IMR-90 (cell line): ENCODE results near the gene EID2B. TPM values are rescaled to one million over a fixed set of nuclear protein-coding genes. Genes with fewer than 3 reads are reported as not detected.

ENCODE experiments used
- ATAC-seq: fragments of 200-7000 bp; cut with Tn5 transposase; 2 replicates; pipeline ENCODE4 v1.9.1; 2020; ENCODE audit warnings: low read depth, mild to moderate bottlenecking, moderate library complexity
- BruUV-seq: library from RNA; stranded (reverse); fragments of 400-500 nt; replicated peaks from 2 replicates; lab custom pipeline; 2021; lab: Mats Ljungman, UMichigan
- CTCF ChIA-PET: fragments of 300-600 bp; formaldehyde crosslinking; extraction: SDS; loops from one replicate; lab custom pipeline; 2021; ENCODE audit warnings: antibody characterized with exemption; lab: Yijun Ruan, JAX
- POLR2A ChIA-PET: fragments of 300-600 bp; sonication (Branson Sonifier 250); formaldehyde crosslinking; loops from one replicate; lab custom pipeline; 2022; ENCODE audit warnings: antibody characterized with exemption; ENCODE audit not compliant: unreplicated experiment; lab: Charles Lee
- DNase-seq: peaks from one replicate; pipeline ENCODE4 v3.0.0; 2013
- H2AFZ ChIP-seq: replicated peaks from 2 replicates; pipeline ENCODE3; 2013; ENCODE audit warnings: low read length, mild to moderate bottlenecking; ENCODE audit not compliant: poor library complexity
- H2AK5ac ChIP-seq: 2 replicates; pipeline ENCODE4 v1.6.1; 2013; ENCODE audit warnings: low read depth, low read length, inconsistent platforms
- H2AK9ac ChIP-seq: replicated peaks from 2 replicates; pipeline ENCODE3; 2013; ENCODE audit warnings: mild to moderate bottlenecking, low read depth, low read length, moderate library complexity; ENCODE audit not compliant: poor library complexity
- H2BK120ac ChIP-seq: 2 replicates; pipeline ENCODE4 v1.6.1; 2013; ENCODE audit warnings: low read depth, low read length, inconsistent platforms
- H2BK15ac ChIP-seq: 3 replicates; pipeline ENCODE4 v1.6.1; 2013; ENCODE audit warnings: low read depth, low read length, inconsistent platforms
- H2BK20ac ChIP-seq: 2 replicates; pipeline ENCODE4 v1.6.1; 2013; ENCODE audit warnings: low read depth, mild to moderate bottlenecking, inconsistent platforms, low read length, moderate library complexity
- H2BK5ac ChIP-seq: 2 replicates; pipeline ENCODE4 v1.6.1; 2013; ENCODE audit warnings: mild to moderate bottlenecking, low read depth, low read length, inconsistent platforms; ENCODE audit not compliant: poor library complexity, severe bottlenecking
- H3K14ac ChIP-seq: replicated peaks from 2 replicates; pipeline ENCODE4 v1.6.1; 2013; ENCODE audit warnings: low read depth, low read length, inconsistent platforms
- H3K18ac ChIP-seq: 2 replicates; pipeline ENCODE4 v1.6.1; 2013; ENCODE audit warnings: low read depth, low read length, control low read depth
- H3K23ac ChIP-seq: 2 replicates; pipeline ENCODE4 v1.6.1; 2013; ENCODE audit warnings: low read depth, low read length, inconsistent platforms
- H3K27ac ChIP-seq: 2 replicates; pipeline ENCODE4 v1.5.1; 2013; ENCODE audit warnings: mild to moderate bottlenecking, control low read depth, low read length; ENCODE audit not compliant: insufficient read depth
- H3K27me3 ChIP-seq: 2 replicates; pipeline ENCODE4 v1.6.1; 2013; ENCODE audit warnings: low read length; ENCODE audit not compliant: control insufficient read depth, insufficient read depth
- H3K36me3 ChIP-seq: 2 replicates; pipeline ENCODE4 v1.6.1; 2013; ENCODE audit warnings: low read length, mixed read lengths; ENCODE audit not compliant: control insufficient read depth, insufficient read depth
- H3K4ac ChIP-seq: 2 replicates; pipeline ENCODE4 v1.6.1; 2013; ENCODE audit warnings: low read depth, low read length, inconsistent platforms
- H3K4me1 ChIP-seq: 2 replicates; pipeline ENCODE4 v1.6.1; 2013; ENCODE audit warnings: low read length, mixed read lengths; ENCODE audit not compliant: control insufficient read depth, insufficient read depth
- H3K4me2 ChIP-seq: 2 replicates; pipeline ENCODE4 v1.6.1; 2013; ENCODE audit warnings: low read depth, mild to moderate bottlenecking, control low read depth, low read length, moderate library complexity
- H3K4me3 ChIP-seq: 2 replicates; pipeline ENCODE4 v1.5.1; 2013; ENCODE audit warnings: low read depth, mild to moderate bottlenecking, control low read depth, low read length, moderate library complexity; ENCODE audit not compliant: insufficient read depth
- H3K56ac ChIP-seq: 2 replicates; pipeline ENCODE4 v1.6.1; 2013; ENCODE audit warnings: low read length, inconsistent platforms; ENCODE audit not compliant: insufficient read depth; ENCODE audit errors: extremely low read depth
- H3K79me1 ChIP-seq, 2 experiments: 2 replicates each; pipeline ENCODE4 v1.6.1; 2013; ENCODE audit warnings: low read length in 2 of 2, inconsistent platforms in 1 of 2, low read depth in 1 of 2
- H3K9ac ChIP-seq: 2 replicates; pipeline ENCODE4 v1.6.1; 2013; ENCODE audit warnings: low read depth, low read length, control low read depth
- H3K9me1 ChIP-seq: 2 replicates; pipeline ENCODE4 v1.6.1; 2013; ENCODE audit warnings: low read length, inconsistent platforms; ENCODE audit not compliant: insufficient read depth
- H3K9me3 ChIP-seq: 2 replicates; pipeline ENCODE4 v1.6.1; 2013; ENCODE audit warnings: low read length; ENCODE audit not compliant: control insufficient read depth, insufficient read depth
- H4K20me1 ChIP-seq: 2 replicates; pipeline ENCODE4 v1.6.1; 2013; ENCODE audit warnings: low read length, inconsistent platforms; ENCODE audit not compliant: insufficient read depth
- H4K5ac ChIP-seq: 2 replicates; pipeline ENCODE4 v1.6.1; 2013; ENCODE audit warnings: mild to moderate bottlenecking, low read depth, low read length, control low read depth
- H4K8ac ChIP-seq, 2 experiments: 2 replicates each; pipeline ENCODE4 v1.6.1; 2013; ENCODE audit warnings: low read depth in 2 of 2, low read length in 2 of 2, control low read depth in 1 of 2, inconsistent platforms in 1 of 2
- H4K91ac ChIP-seq: 2 replicates; pipeline ENCODE4 v1.6.1; 2013; ENCODE audit warnings: low read depth, low read length, inconsistent platforms; ENCODE audit not compliant: insufficient read depth
- BHLHE40 ChIP-seq: fragments of 150-350 bp; IDR thresholded peaks from 2 replicates; pipeline ENCODE4 v1.6.1; 2016; ENCODE audit warnings: mild to moderate bottlenecking, low read depth, low read length
- CEBPB ChIP-seq: IDR thresholded peaks from 2 replicates; pipeline ENCODE4 v1.6.1; 2012; ENCODE audit warnings: low read depth, low read length, improper control_type of control experiment
- CHD1 ChIP-seq: IDR thresholded peaks from 2 replicates; pipeline ENCODE4 v1.6.1; 2012; ENCODE audit warnings: low read depth, low read length, improper control_type of control experiment
- CTCF ChIP-seq: conservative IDR thresholded peaks from 2 replicates; pipeline ENCODE4 v1.5.1; 2012; ENCODE audit warnings: mild to moderate bottlenecking, low read depth, low read length, improper control_type of control experiment
- ELK1 ChIP-seq: fragments of 150-350 bp; IDR thresholded peaks from 2 replicates; pipeline ENCODE4 v1.6.1; 2016; ENCODE audit warnings: low read depth, mild to moderate bottlenecking, low read length, moderate library complexity, borderline replicate concordance
- FOS ChIP-seq: fragments of 150-350 bp; IDR thresholded peaks from 2 replicates; pipeline ENCODE4 v1.6.1; 2016; ENCODE audit warnings: low read depth, low read length
- MAZ ChIP-seq: IDR thresholded peaks from 2 replicates; pipeline ENCODE4 v1.6.1; 2012; ENCODE audit warnings: low read depth, mild to moderate bottlenecking, low read length, improper control_type of control experiment, moderate library complexity, borderline replicate concordance
- MXI1 ChIP-seq: IDR thresholded peaks from 2 replicates; pipeline ENCODE4 v1.6.1; 2012; ENCODE audit warnings: low read depth, mild to moderate bottlenecking, low read length, moderate library complexity, borderline replicate concordance
- NFE2L2 ChIP-seq: fragments of 150-350 bp; IDR thresholded peaks from 2 replicates; pipeline ENCODE4 v1.6.1; 2016; ENCODE audit warnings: low read depth, mild to moderate bottlenecking, low read length
- POLR2A ChIP-seq: IDR thresholded peaks from 2 replicates; pipeline ENCODE4 v1.6.1; 2012; ENCODE audit warnings: mild to moderate bottlenecking, low read depth, low read length
- RAD21 ChIP-seq: IDR thresholded peaks from 2 replicates; pipeline ENCODE4 v1.6.1; 2012; ENCODE audit warnings: low read length, improper control_type of control experiment
- RCOR1 ChIP-seq: IDR thresholded peaks from 2 replicates; pipeline ENCODE4 v1.6.1; 2012; ENCODE audit warnings: mild to moderate bottlenecking, low read length, improper control_type of control experiment; ENCODE audit not compliant: insufficient replicate concordance
- RFX5 ChIP-seq: IDR thresholded peaks from 2 replicates; pipeline ENCODE4 v1.8.0; 2012; ENCODE audit warnings: low read depth, mild to moderate bottlenecking, low read length, moderate library complexity
- SMC3 ChIP-seq: fragments of 150-350 bp; IDR thresholded peaks from 2 replicates; pipeline ENCODE4 v1.6.1; 2016; ENCODE audit warnings: low read depth, mild to moderate bottlenecking, antibody characterized with exemption, low read length, moderate library complexity
- USF2 ChIP-seq: fragments of 150-350 bp; IDR thresholded peaks from 2 replicates; pipeline ENCODE4 v1.6.1; 2017; ENCODE audit warnings: mild to moderate bottlenecking, antibody characterized with exemption, low read length, low read depth
- WGBS, 2 experiments: methylation state at CpG; one replicate each; pipeline versions ENCODE4 v1.1.5 to v1.1.7; 2013; ENCODE audit warnings: missing lambda C conversion rate in 2 of 2; ENCODE audit not compliant: insufficient read length in 1 of 2; ENCODE audit errors: extremely low coverage in 2 of 2; 5-methylcytosine and 5-hydroxymethylcytosine counted together
- dilution Hi-C: fragments of 300-500 bp; cut with HindIII; formaldehyde crosslinking; loops from one replicate; pipeline ENCODE4 v1.14.3; 2018; ENCODE audit warnings: low sequenced_read_pairs; ENCODE audit not compliant: unreplicated experiment
- in situ Hi-C: fragments of 300-500 bp; cut with MboI; formaldehyde crosslinking; loops from 3 replicates; pipeline ENCODE4 v1.14.3; 2019; ENCODE audit warnings: low sequenced_read_pairs, inconsistent platforms, mixed read lengths
- intact Hi-C: fragments of 100-400 bp; cut with micrococcal nuclease; formaldehyde crosslinking; loops from 2 replicates; pipeline ENCODE4 v1.10.0; 2022
- polyA plus RNA-seq, 3 experiments: library from polyadenylated mRNA; depleted of rRNA; stranded (reverse); fragments of >200 nt; gene quantifications; 2 replicates each; pipeline ENCODE4 v1.2.3, GENCODE V29; 2012; ENCODE audit warnings: low replicate concordance in 1 of 3
- total RNA-seq: library from RNA; depleted of rRNA; stranded (reverse); fragments of >200 nt; gene quantifications from 2 replicates; pipeline ENCODE4 v1.2.3, GENCODE V29; 2012

The EID2B gene
- total and polyA plus RNA-seq, 2 of the 4 experiments (the other 2 are of a cell fraction) = 2.5 to 2.7 TPM

- Histone ChIP-seq H2AK9ac (no peak overlapping the region), H3K4me1 (no peaks in the 10 kb centered on the region), H3K4me3 (no peak overlapping the region), H2AK5ac (no peak overlapping the region), H3K9ac (no peak overlapping the region), H3K79me1 (no peaks in the 10 kb centered on the region), H3K56ac (no peak overlapping the region), H2BK20ac (no peak overlapping the region), H3K9me3 (no peaks in the 10 kb centered on the region), H2BK5ac (no peak overlapping the region), H3K14ac (no peak overlapping the region), H4K91ac (no peak overlapping the region), H2AFZ (no peak overlapping the region), H2BK15ac (no peak overlapping the region), H4K8ac (no peak overlapping the region), H3K23ac (no peak overlapping the region), H3K36me3 (no peaks in the 10 kb centered on the region), H3K4ac (no peak overlapping the region), H4K20me1 (no peaks in the 10 kb centered on the region), H4K5ac (no peak overlapping the region), H3K9me1 (no peaks in the 10 kb centered on the region), H3K27me3 (peaks cover 12% of the 10 kb centered on the region), H2BK120ac (no peak overlapping the region), H3K27ac (no peak overlapping the region), H3K18ac (no peak overlapping the region), H3K4me2 (peak overlapping the region; percentile 70; the same call in 1 of the 2 replicates)
- dilution Hi-C loops = no loop called here
- DNase-seq = peak; percentile 11
- ChIA-PET CTCF (no interaction called here), POLR2A (no interaction called here)
- ATAC-seq = peak; percentile 65
- in situ Hi-C loops = loop anchor here (10.0 kb wide), 1 partner anchor 117 kb away; no protein-coding TSS in a partner anchor
- intact Hi-C loops = no loop called here
- WGBS, 2 experiments = no CpG with 5 or more reads among the region's 5 CpGs
- BruUV-seq = no TSS peak
- TF ChIP-seq NFE2L2 = no peak
- no peak for TF ChIP-seq SMC3
- TF ChIP-seq RFX5 = no peak
- no peak for TF ChIP-seq FOS
- no peak for TF ChIP-seq MAZ
- no peak for TF ChIP-seq CEBPB
- TF ChIP-seq CHD1 = no peak
- TF ChIP-seq MXI1 = no peak
- no peak for TF ChIP-seq POLR2A
- TF ChIP-seq BHLHE40 = no peak
- TF ChIP-seq ELK1 = no peak
- TF ChIP-seq RAD21 = no peak
- TF ChIP-seq USF2 = no peak
- no peak for TF ChIP-seq CTCF
- no peak for TF ChIP-seq RCOR1
Measured at GRCh38 chr19:39557811-39558623, 25.4 kb upstream of the EID2B start.
